ENCODE results near the gene ABCA4. TPM values are rescaled to one million over a fixed set of nuclear protein-coding genes. Genes with fewer than 3 reads are reported as not detected.

Gene ABCA4
- total RNA-seq, 1 donor from 2014 or later: 0.49 TPM

GRCh38 chr1:94083681-94084080, 37.3 kb downstream of the ABCA4 start:
- TF ChIP-seq POLR2A (IDR thresholded peaks at IDR 0.05): no peak
- TF ChIP-seq POLR2AphosphoS5 (IDR thresholded peaks at IDR 0.05; ENCODE audit: insufficient read depth in 1 of 2, low read depth in 1 of 2): no peak
- no peak for TF ChIP-seq CTCF (IDR thresholded peaks at IDR 0.05)
- Histone ChIP-seq H3K9me3 (no peaks in the 10 kb centered on the region), H3K27ac (no peak overlapping the region), H3K36me3 (no peaks in the 10 kb centered on the region), H3K4me1 (peaks cover 4% of the 10 kb centered on the region), H3K4me3 (no peak overlapping the region), H3K27me3 (no peaks in the 10 kb centered on the region)
- DNase-seq (ENCODE audit: extremely low spot score in 2 of 2): no peak
- intact Hi-C loops (cut with DNase I): no loop called here

- H3K27ac ChIP-seq: peak overlapping the region; percentile 1
- H3K9me3 ChIP-seq: no peaks in the 10 kb centered on the region
- peaks cover 4% of the 10 kb centered on the region for H3K4me1 ChIP-seq
- no peak for DNase-seq (ENCODE audit: extremely low spot score in 2 of 2)
- no peaks in the 10 kb centered on the region for H3K36me3 ChIP-seq
- H3K4me3 ChIP-seq: no peak overlapping the region
- H3K27me3 ChIP-seq: no peaks in the 10 kb centered on the region
- TF ChIP-seq POLR2A (IDR thresholded peaks at IDR 0.05): no peak
- peak; percentile 38 to 40 for TF ChIP-seq POLR2AphosphoS5 (IDR thresholded peaks at IDR 0.05; ENCODE audit: insufficient read depth in 1 of 2, low read depth in 1 of 2)
- TF ChIP-seq CTCF (IDR thresholded peaks at IDR 0.05): peak in 1 of 3 experiments; percentile 6
- intact Hi-C loops (cut with DNase I): no loop called here
These were observed 39.2 kb downstream of the ABCA4 start for GRCh38 chr1:94081566-94082344.

- intact Hi-C loops (cut with DNase I): no loop called here
- Histone ChIP-seq H3K27me3 (no peaks in the 10 kb centered on the region), H3K4me1 (peaks cover 4% of the 10 kb centered on the region), H3K4me3 (no peak overlapping the region), H3K9me3 (no peaks in the 10 kb centered on the region), H3K36me3 (no peaks in the 10 kb centered on the region), H3K27ac (no peak overlapping the region)
- no peak for TF ChIP-seq CTCF (IDR thresholded peaks at IDR 0.05)
- no peak for TF ChIP-seq POLR2A (IDR thresholded peaks at IDR 0.05)
- TF ChIP-seq POLR2AphosphoS5 (IDR thresholded peaks at IDR 0.05; ENCODE audit: insufficient read depth in 1 of 2, low read depth in 1 of 2): no peak
- no peak for DNase-seq (ENCODE audit: extremely low spot score in 2 of 2)
These were observed 41.0 kb downstream of the ABCA4 start for GRCh38 chr1:94079989-94080388.

- TF ChIP-seq POLR2AphosphoS5 (IDR thresholded peaks at IDR 0.05; ENCODE audit: insufficient read depth in 1 of 2, low read depth in 1 of 2) (no peak), POLR2A (IDR thresholded peaks at IDR 0.05) (no peak), CTCF (IDR thresholded peaks at IDR 0.05) (no peak)
- H3K4me3 ChIP-seq: no peak overlapping the region
- no peak for DNase-seq (ENCODE audit: extremely low spot score in 2 of 2)
- intact Hi-C loops (cut with DNase I): no loop called here
- no peak overlapping the region for H3K27ac ChIP-seq
- H3K4me1 ChIP-seq: peaks cover 4% of the 10 kb centered on the region
- H3K9me3 ChIP-seq: no peaks in the 10 kb centered on the region
- no peaks in the 10 kb centered on the region for H3K36me3 ChIP-seq
- H3K27me3 ChIP-seq: no peaks in the 10 kb centered on the region
These were observed 41.6 kb downstream of the ABCA4 start for GRCh38 chr1:94079080-94079940.
